Stimulated activated CD8-positive, alpha-beta memory T cell treated with anti-CD3 and anti-CD28 coated beads, Interleukin-2, amount 100 ng/mL, for 48 hours (primary cell): ENCODE results near the gene EEF2.
A peak's percentile ranks its signal among the peaks of the same experiment; 100 is the strongest.

ENCODE experiments used
- DNase-seq, 2 donors: peaks; one replicate each; pipeline ENCODE4 v3.0.0-alpha.2; 2020; ENCODE audit warnings: low read depth in 2 of 2

The EEF2 gene

GRCh38 chr19:3984584-3984907 is 717 bp downstream of the EEF2 start:
- no peak for DNase-seq

GRCh38 chr19:3983936-3984583 is 1.2 kb downstream of the EEF2 start:
- no peak for DNase-seq

DNA sequence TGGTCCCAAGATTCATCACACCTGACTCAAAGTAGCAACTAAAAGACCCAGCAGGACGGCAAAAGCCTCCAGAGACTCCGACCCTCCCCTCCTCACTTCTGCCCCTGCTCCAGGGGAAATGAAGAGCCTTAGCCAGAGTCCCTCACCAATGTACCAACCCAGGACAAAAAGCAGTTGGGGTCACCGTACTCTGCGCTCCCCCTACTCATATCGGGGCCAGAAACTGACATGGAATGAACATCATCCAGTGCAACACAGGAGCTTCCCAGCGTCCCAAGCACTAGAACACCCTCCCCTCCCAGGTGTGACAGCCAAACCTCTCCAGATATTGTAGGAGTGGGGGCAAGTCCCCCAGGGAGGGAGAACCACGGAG is 1.7 kb downstream of the EEF2 start:
- DNase-seq: no peak

DNA sequence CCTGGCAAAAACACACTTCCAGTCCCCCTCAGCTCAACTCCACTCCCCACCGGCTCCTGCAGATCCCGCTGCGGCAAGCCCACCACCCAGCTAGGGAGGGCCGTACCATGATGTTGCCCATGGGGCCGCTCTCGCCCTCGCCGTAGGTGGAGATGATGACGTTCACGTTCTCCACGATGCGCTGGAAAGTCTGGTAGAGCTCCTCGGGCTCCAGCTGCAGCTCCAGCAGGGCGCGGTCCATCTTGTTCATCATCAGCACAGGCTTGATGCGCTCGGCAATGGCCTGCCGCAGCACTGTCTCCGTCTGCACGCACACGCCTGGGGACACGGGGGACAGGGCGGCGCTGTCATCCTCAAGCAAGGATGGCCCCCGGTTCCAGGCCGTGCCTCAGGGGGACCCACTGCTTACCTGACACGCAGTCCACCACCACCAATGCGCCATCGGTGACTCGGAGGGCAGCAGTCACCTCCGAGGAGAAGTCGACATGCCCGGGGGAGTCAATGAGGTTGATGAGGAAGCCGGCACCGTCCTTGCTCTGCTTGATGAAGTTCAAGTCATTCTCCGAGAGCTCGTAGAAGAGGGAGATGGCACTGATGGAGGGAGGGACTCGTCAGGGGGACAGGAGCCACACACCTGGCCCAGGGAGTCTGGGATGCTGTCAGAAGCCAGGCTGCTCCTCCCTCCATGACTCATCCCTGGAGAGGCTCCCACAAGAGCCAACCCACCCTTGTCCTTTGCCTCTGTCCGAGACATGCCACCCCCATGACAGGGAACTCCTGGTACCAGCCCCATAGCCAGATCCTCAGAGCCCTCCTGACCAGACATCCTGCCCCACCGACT is 2.3 kb downstream of the EEF2 start:
- DNase-seq: no peak

DNA sequence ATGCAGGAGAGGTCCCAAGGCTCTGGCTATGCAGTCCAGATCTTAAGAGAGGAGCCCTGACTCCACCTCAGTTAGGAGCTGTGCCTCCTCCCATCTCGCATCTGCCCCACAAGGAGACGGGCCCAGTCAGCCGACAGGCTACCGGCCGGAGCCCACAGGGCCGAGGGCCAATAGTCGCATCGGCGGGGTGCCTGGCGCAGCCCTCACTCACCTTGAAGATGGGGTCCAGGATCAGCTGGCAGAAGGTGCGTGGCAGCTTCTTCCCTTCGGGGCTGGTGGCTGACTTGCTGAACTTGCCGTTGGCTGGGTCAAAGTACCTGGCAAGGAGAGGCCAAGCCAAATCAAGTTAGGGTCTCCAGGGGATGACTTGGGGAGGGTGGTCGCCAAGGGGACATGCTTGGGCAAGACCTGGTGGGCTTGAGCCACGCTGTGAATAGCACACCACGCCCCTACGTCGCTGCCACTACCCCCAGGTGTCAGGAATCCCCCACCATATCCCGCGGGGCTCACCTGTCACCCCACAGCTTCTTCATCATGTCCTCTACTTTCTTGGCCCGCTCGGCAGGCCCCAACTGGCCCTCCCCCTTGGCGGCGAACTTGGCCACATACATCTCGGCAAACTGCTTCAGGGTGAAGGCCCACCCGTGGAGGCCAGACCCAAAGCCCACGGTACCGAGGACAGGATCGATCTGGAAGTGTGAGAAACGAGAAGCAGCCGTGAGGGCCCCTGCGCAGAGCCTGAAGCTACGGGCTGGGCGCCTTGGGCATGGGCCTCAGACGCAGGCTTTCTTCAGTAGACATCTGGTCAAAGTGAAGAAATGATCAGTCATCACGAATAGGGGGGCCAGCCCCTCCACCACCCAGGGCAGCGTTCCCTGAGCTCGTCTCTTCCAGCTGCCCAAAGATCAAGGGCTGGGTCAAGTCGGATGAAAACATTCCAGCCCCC is 3.3 kb downstream of the EEF2 start:
- no peak for DNase-seq

- no peak for DNase-seq
These were observed 3.9 kb downstream of the EEF2 start for GRCh38 chr19:3981373-3981735.

- DNase-seq: no peak
These were observed 4.7 kb downstream of the EEF2 start for GRCh38 chr19:3980353-3981251.

DNA sequence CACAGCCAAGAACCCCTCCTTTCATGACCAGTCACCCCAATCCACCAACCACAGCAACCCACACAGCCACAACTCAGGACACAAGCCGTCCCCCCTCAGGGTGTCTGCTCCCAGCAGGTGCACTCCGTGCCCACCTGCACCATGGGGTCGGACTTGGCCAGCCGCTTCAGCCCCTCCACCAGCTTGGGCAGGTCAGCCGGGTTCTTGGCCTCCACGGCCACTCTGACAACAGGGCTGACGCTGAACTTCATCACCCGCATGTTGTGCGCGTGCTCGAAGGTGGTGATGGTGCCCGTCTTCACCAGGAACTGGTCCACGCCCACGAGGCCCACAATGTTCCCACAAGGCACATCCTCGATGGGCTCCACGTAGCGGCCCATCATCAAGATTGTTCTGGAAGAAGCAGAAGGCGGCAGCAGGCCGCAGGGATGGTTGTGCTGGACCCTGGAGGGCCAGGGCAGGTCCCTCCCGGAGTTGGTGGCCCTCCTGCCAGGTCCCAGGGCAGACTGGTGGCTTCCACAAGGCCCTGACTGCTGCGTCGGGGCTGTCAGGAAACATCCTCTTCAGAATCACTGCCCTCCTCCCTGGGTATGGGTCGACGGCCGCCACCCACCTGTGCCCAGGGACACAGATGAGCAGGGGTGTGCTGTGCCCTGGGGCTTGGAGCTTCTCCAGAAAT is 5.5 kb downstream of the EEF2 start:
- DNase-seq: no peak

GRCh38 chr19:3979289-3979673 is 6.0 kb downstream of the EEF2 start:
- no peak for DNase-seq

GRCh38 chr19:3978145-3978544 is 7.1 kb downstream of the EEF2 start:
- no peak for DNase-seq

DNA sequence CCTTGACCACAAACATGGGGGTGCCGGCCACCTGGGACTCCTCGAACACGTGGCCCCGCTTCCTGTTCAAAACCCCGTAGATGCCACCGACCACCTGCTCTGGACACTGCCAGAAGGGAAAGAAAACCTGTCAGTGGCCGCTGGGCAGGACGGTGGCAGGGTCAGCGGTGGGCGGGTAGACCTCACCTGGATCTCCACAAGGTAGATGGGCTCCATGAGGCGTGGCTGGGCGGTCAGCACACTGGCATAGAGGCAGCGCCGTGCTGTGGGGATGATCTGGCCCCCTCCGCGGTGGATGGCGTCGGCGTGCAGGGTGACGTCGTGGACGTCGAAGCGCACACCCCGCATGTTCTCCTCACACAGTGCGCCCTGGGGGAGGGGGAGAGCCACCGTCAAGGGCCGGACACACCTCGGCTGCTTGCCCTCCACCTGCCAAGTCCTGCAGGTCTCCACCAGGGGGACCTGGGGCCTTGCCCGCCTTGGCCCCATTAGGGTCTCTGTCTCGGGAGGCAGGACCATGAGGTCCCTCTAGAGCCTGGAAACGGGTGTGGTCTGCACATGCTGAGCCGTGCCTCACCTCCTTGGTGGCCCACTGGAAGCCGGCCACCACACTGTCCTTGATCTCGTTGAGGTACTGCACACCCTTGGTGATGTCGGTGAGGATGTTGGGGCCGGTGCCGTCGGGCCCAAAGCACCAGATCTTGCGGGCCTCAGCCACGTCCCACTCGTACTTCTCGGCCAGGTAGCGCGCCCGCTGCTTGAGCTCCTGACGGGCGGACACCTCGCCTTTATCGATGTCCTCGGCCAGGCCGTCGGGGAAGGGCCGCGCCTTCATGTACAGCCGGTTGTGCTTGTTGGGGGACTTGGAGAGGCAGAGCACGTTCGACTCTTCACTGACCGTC is 7.8 kb downstream of the EEF2 start:
- DNase-seq: no peak

DNA sequence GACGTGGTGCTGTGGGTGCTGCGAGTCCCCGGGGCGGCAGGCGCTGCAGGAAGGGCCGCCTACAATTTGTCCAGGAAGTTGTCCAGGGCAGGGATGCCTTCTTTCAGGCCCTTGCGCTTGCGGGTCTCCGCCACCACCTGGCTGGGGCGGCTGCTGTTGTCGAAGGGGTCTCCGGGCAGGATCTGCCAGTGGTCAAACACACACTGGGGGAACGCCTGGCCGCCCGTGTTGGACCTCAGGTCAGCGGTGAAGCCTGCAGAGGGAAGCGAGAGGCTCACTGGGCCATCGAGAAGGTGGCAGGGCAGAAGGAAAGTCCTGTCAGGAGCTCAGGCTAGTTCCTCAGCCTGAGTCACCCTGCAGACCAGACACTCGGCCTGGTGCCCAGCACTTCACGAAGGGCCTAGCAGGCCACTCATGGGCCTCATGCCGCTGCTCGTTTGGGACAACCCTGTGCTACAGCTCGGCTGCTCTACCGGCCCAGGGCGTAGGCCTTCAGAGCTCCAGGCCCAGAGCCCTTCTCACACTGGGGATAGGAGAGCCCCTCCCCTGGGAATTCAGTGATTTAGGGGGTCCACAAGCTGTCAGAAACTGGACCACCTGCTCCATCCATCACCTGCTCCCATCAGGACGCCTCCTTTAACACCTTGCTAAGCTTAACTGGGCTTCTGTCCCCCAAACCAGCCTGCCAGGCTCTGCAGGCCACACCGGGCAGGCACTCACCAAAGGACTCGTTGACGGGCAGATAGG is 8.6 kb downstream of the EEF2 start:
- no peak for DNase-seq

GRCh38 chr19:3975637-3976087 is 9.6 kb downstream of the EEF2 start:
- no peak for DNase-seq

DNA sequence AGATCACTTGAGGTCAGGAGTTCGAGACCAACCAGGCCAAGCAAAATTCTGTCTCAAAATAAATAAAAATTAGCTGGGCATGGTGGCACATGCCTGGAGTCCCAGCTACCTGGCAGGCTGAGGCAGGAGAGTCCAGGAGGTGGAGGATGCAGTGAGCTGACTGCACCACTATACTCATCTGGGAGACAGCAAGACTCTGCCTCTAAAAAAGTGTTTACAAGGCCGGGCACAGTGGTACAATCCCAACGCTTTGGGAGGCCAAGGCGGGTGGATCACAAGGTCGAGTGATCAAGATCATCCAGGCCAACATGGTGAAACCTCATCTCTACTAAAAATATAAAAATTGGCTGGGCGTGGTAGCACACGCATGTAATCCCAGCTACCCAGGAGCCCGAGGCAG is 10.1 kb downstream of the EEF2 start:
- DNase-seq: no peak

DNA sequence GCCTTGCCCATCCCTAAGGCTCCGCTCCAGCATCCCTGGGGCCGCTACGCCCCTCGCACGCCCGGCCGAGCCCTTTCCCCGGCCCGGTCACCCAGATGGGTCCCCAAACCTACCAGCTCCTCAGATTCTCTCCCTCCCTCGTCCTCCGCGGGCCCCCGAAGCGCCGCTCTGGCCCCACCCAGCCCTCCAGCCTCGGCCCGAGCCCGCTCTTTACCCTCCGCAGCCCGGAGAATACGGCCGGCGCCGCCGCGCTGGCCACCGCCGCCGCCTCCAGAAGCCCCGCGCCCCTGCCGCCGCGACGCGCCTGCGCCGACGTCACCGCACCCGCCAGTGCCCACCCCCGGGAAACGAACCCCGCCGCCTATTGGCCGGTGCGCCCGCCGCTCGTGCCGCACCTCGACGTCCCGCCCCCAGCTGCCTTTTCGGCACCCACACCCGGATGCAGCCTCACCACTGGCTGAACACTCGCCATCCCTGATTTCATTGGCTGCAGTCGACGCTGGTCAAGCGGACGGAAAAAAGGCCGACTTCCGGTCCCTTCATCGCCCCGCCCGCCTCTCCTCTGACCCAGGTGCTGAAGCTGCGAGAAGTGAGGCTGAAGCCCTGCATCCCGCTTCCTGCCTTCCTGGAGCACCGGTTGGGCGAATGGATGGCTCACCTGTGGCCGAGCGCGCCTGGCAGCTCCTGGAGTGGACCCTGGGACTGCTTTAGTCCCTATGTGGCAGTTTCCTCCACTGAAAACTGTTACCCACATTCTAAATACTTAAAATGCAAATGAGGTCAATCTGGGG is 14.3 kb downstream of the EEF2 start, which contains the start of gene DAPK3:
Gene DAPK3, minus strand, starts transcription at position 292 of the 791 bp plus-strand sequence. CDS start 1,364 bp downstream, outside the sequence.
- peak; percentile 93 to 96 for DNase-seq

DNA sequence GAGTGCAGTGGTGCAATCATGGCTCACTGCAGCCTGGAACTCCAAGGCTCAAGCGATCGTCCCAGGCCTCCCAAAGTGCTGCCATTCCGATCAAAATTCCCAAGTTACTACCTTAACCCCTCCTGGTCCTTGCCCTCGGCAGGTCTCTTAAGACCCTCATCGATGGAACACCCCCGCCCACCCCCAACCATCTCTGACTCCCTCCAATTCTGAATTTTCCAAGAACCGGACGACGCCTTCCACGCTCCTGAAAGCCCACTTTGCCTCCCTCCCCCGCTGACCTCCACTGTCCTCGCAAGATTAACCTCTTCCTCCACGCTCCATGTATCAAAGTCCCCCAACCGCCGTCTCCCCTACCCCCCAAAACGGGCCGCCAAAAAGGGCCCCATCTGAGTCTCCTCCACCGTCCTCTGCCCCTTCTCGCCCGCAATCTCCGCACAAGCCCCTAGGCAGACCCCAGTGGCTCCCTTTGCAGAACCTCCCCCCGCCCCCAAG is 14.9 kb downstream of the EEF2 start:
- DNase-seq: no peak

- DNase-seq: no peak
These were observed 15.6 kb downstream of the EEF2 start for GRCh38 chr19:3969435-3970312.
